Panc1 (cell line): ENCODE measurements around the gene STAB1. TPM values are rescaled to one million over a fixed set of nuclear protein-coding genes. Genes with fewer than 3 reads are reported as not detected.

Experiments used
- ATAC-seq: fragments of 200-7000 bp; cut with Tn5 transposase; 2 replicates; pipeline ENCODE4 v1.9.1; 2020; ENCODE audit warnings: mild to moderate bottlenecking, moderate library complexity
- BruUV-seq: library from RNA; stranded (reverse); fragments of 400-500 nt; replicated peaks from 2 replicates; lab custom pipeline; 2021; lab: Mats Ljungman, UMichigan
- CTCF ChIA-PET: fragments of 300-600 bp; sonication (Branson Sonifier 250); formaldehyde crosslinking; loops from one replicate; lab custom pipeline; 2022; ENCODE audit warnings: antibody characterized with exemption; lab: Charles Lee
- POLR2A ChIA-PET: fragments of 300-600 bp; sonication (Branson Sonifier 250); formaldehyde crosslinking; loops from one replicate; lab custom pipeline; 2022; ENCODE audit warnings: antibody characterized with exemption; lab: Charles Lee
- DNase-seq: peaks from one replicate; pipeline ENCODE4 v3.0.0-alpha.2; 2010; ENCODE audit warnings: low read depth, low spot score
- H3K27ac ChIP-seq: 2 replicates; pipeline ENCODE4 v1.5.1; 2011; ENCODE audit warnings: mild to moderate bottlenecking, low read length, inconsistent platforms
- H3K27me3 ChIP-seq: fragments of 200-500 bp; sonication (Bioruptor generic); 2 replicates; pipeline ENCODE4 v1.6.0; 2014; ENCODE audit warnings: low read length, inconsistent platforms; ENCODE audit not compliant: control insufficient read depth, insufficient read depth
- H3K36me3 ChIP-seq: fragments of 200-500 bp; sonication (Bioruptor generic); 2 replicates; pipeline ENCODE4 v1.5.1; 2014; ENCODE audit warnings: inconsistent platforms, mild to moderate bottlenecking, low read length, moderate library complexity; ENCODE audit not compliant: control insufficient read depth, insufficient read depth
- H3K4me1 ChIP-seq: 2 replicates; pipeline ENCODE4 v1.5.1; 2011; ENCODE audit warnings: inconsistent platforms, mild to moderate bottlenecking, low read length, moderate library complexity; ENCODE audit not compliant: control insufficient read depth, insufficient read depth
- H3K4me3 ChIP-seq, 2 experiments: 2 replicates each; pipeline ENCODE4 v1.5.1; 2011 to 2012; ENCODE audit warnings: low read depth in 2 of 2, low read length in 2 of 2, mild to moderate bottlenecking in 2 of 2, inconsistent platforms in 1 of 2, moderate library complexity in 1 of 2
- H3K9me3 ChIP-seq: fragments of 200-500 bp; sonication (Bioruptor generic); 2 replicates; pipeline ENCODE4 v1.5.1; 2014; ENCODE audit warnings: low read depth, mild to moderate bottlenecking, inconsistent platforms, low read length, moderate library complexity; ENCODE audit not compliant: control insufficient read depth, insufficient read depth
- CTCF ChIP-seq: fragments of 450-650 bp; IDR thresholded peaks from 2 replicates; pipeline ENCODE4 v1.5.1; 2017; ENCODE audit warnings: mild to moderate bottlenecking
- POLR2AphosphoS5 ChIP-seq: IDR thresholded peaks from 2 replicates; pipeline ENCODE4 v1.6.1; 2012; ENCODE audit warnings: mild to moderate bottlenecking, low read depth, low read length, moderate library complexity
- REST ChIP-seq, 2 experiments: IDR thresholded peaks; 2 replicates each; pipeline ENCODE4 v1.6.1; 2011 to 2012; ENCODE audit warnings: low read depth in 2 of 2, control low read depth in 1 of 2, low read length in 1 of 2, mild to moderate bottlenecking in 1 of 2, moderate library complexity in 1 of 2; ENCODE audit not compliant: insufficient read depth in 1 of 2
- SIN3A ChIP-seq: IDR thresholded peaks from 2 replicates; pipeline ENCODE4 v1.6.1; 2012; ENCODE audit warnings: low read depth, mild to moderate bottlenecking, low read length, moderate library complexity, borderline replicate concordance; ENCODE audit not compliant: insufficient read depth
- TCF7L2 ChIP-seq: IDR thresholded peaks from 2 replicates; pipeline ENCODE4 v1.6.1; 2011; ENCODE audit warnings: mild to moderate bottlenecking, low read depth, low read length, inconsistent platforms
- in situ Hi-C: cut with HindIII; loops from 2 replicates; pipeline ENCODE4 v1.10.0; 2016; ENCODE audit warnings: low sequenced_read_pairs, low pct_unique_long_range_greater_than_20kb
- intact Hi-C: fragments of 100-400 bp; cut with micrococcal nuclease; formaldehyde crosslinking; loops from one replicate; pipeline ENCODE4 v1.10.0; 2022; ENCODE audit not compliant: unreplicated experiment
- total RNA-seq: library from RNA; stranded (reverse); gene quantifications from one replicate; pipeline ENCODE4 v1.2.1, GENCODE V29; 2021; ENCODE audit not compliant: unreplicated experiment

Gene STAB1
- total RNA-seq, 1 experiment from 2014 or later: 0.39 TPM

GRCh38 chr3:52524258-52524751 lies 29.2 kb downstream of the STAB1 start:
- in situ Hi-C loops: no loop called here
- TF ChIP-seq REST (IDR thresholded peaks at IDR 0.05; ENCODE audit: insufficient read depth in 1 of 2, low read depth in 2 of 2, low read length in 1 of 2): no peak
- TF ChIP-seq CTCF: no peak
- TF ChIP-seq TCF7L2: no peak
- TF ChIP-seq POLR2AphosphoS5: no peak
- TF ChIP-seq SIN3A: no peak
- TSS peak; percentile 86 for BruUV-seq
- no peak overlapping the region for H3K27ac ChIP-seq
- DNase-seq (no peak), ATAC-seq (no peak)
- ChIA-PET CTCF (no interaction called here), POLR2A (no interaction called here)
- H3K4me1 ChIP-seq: no peaks in the 10 kb centered on the region; the same call in 1 of the 2 replicates
- H3K9me3 ChIP-seq: no peaks in the 10 kb centered on the region
- no peaks in the 10 kb centered on the region for H3K27me3 ChIP-seq
- H3K4me3 ChIP-seq: no peak overlapping the region
- H3K36me3 ChIP-seq: no peaks in the 10 kb centered on the region
- intact Hi-C loops: no loop called here

GRCh38 chr3:52524752-52525679 lies 29.9 kb downstream of the STAB1 start:
- POLR2A ChIA-PET: no interaction called here
- in situ Hi-C loops (no loop called here), intact Hi-C loops (no loop called here)
- CTCF ChIA-PET: no interaction called here
- Histone ChIP-seq H3K27ac (no peak overlapping the region), H3K4me3 (no peak overlapping the region), H3K27me3 (no peaks in the 10 kb centered on the region), H3K9me3 (no peaks in the 10 kb centered on the region), H3K4me1 (no peaks in the 10 kb centered on the region; the same call in 1 of the 2 replicates), H3K36me3 (no peaks in the 10 kb centered on the region)
- no peak for TF ChIP-seq TCF7L2
- no peak for TF ChIP-seq POLR2AphosphoS5
- no peak for TF ChIP-seq REST (IDR thresholded peaks at IDR 0.05; ENCODE audit: insufficient read depth in 1 of 2, low read depth in 2 of 2, low read length in 1 of 2)
- TF ChIP-seq SIN3A: no peak
- TF ChIP-seq CTCF: no peak
- BruUV-seq: no TSS peak
- ATAC-seq: no peak
- DNase-seq: no peak
